Embryonic facial prominence (tissue), 1 donor: ENCODE measurements around the gene SLC6A3.
A peak's percentile ranks its signal among the peaks of the same experiment; 100 is the strongest.

Experiments used
- DNase-seq: peaks from one replicate; pipeline ENCODE4 v3.0.0-alpha.2; 2016; ENCODE audit errors: extremely low spot score

The SLC6A3 gene

GRCh38 chr5:1351156-1351555 lies 94.1 kb downstream of the SLC6A3 start:
- DNase-seq, result no peak

GRCh38 chr5:1349246-1349645 lies 96.0 kb downstream of the SLC6A3 start:
- no peak for DNase-seq

GRCh38 chr5:1348986-1349245 lies 96.3 kb downstream of the SLC6A3 start:
- no peak for DNase-seq

GRCh38 chr5:1347571-1347970 lies 97.7 kb downstream of the SLC6A3 start:
- DNase-seq, result no peak

- DNase-seq, result no peak
Measured at GRCh38 chr5:1346627-1347440, 98.4 kb downstream of the SLC6A3 start.

GRCh38 chr5:1345876-1346626 lies 99.2 kb downstream of the SLC6A3 start:
- no peak for DNase-seq

GRCh38 chr5:1344975-1345838 lies 100.0 kb downstream of the SLC6A3 start, which contains the start of gene CLPTM1L:
CLPTM1L (minus strand) TSS chr5:1345099; CDS start chr5:1344841, 258 bp downstream.
- DNase-seq, result peak; percentile 75

GRCh38 chr5:1343931-1344901 lies 101.0 kb downstream of the SLC6A3 start:
- no peak for DNase-seq

GRCh38 chr5:1343315-1343751 lies 101.9 kb downstream of the SLC6A3 start:
- DNase-seq, result no peak
